ENCODE results near the gene AOAH. TPM values are rescaled to one million over a fixed set of nuclear protein-coding genes. Genes with fewer than 3 reads are reported as not detected.

Gene AOAH
- total RNA-seq, 1 donor from 2014 or later, result 0.40 TPM

DNA sequence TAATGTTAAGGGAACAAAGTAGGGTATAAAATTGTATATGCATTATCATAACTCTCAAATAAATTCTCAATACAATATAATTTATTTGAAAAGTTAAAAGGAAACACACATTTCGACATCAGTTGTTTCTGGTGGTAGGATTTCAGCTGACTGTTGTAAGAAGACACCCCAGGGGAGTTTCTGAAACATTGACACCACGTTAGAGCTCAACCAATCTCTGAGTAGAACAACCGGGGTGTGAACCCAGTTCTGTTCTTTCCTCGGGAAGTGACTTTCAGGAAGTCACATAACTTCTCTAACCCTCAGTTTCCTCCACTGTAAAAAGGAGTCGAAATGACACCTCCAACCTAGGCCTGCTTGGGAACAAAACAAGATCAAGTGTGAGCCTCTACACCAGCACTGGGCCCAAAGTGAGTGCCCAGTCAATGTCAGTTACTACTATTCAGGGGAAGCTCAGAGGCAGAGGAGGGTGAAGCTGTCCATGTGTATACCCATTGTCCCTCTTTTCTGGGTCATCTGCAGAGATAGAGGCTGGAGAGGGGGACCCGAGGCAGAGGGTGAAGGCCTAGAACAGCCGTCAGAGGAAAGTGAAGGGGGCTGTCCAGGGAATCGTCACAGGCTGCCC lies 67.1 kb downstream of the AOAH start:
- Mint-ChIP-seq H3K4me1 (peaks cover 41% of the 10 kb centered on the region), H3K36me3 (no peaks in the 10 kb centered on the region), H3K4me3 (no peak overlapping the region), H3K27me3 (ENCODE audit: low read depth) (no peaks in the 10 kb centered on the region), H3K9me3 (no peaks in the 10 kb centered on the region), H3K27ac (peak overlapping the region; percentile 63)
- no peak for TF ChIP-seq CTCF (IDR thresholded peaks at IDR 0.05; ENCODE audit: unreplicated experiment)
- DNase-seq (ENCODE audit: low spot score in 2 of 2, unreplicated experiment in 2 of 2), result no peak

GRCh38 chr7:36654436-36654835 lies 69.9 kb downstream of the AOAH start:
- TF ChIP-seq CTCF (IDR thresholded peaks at IDR 0.05; ENCODE audit: unreplicated experiment), result no peak
- Mint-ChIP-seq H3K27me3 (ENCODE audit: low read depth) (no peaks in the 10 kb centered on the region), H3K4me3 (no peak overlapping the region), H3K4me1 (peaks cover 34% of the 10 kb centered on the region), H3K27ac (no peak overlapping the region), H3K36me3 (no peaks in the 10 kb centered on the region), H3K9me3 (no peaks in the 10 kb centered on the region)
- DNase-seq (ENCODE audit: low spot score in 2 of 2, unreplicated experiment in 2 of 2), result no peak

GRCh38 chr7:36653663-36654355 lies 70.5 kb downstream of the AOAH start:
- H3K27ac Mint-ChIP-seq, result no peak overlapping the region
- H3K36me3 Mint-ChIP-seq, result no peaks in the 10 kb centered on the region
- no peaks in the 10 kb centered on the region for H3K27me3 Mint-ChIP-seq (ENCODE audit: low read depth)
- peaks cover 28% of the 10 kb centered on the region for H3K4me1 Mint-ChIP-seq
- no peak overlapping the region for H3K4me3 Mint-ChIP-seq
- TF ChIP-seq CTCF (IDR thresholded peaks at IDR 0.05; ENCODE audit: unreplicated experiment), result no peak
- DNase-seq (ENCODE audit: low spot score in 2 of 2, unreplicated experiment in 2 of 2), result no peak
- H3K9me3 Mint-ChIP-seq, result no peaks in the 10 kb centered on the region

DNA sequence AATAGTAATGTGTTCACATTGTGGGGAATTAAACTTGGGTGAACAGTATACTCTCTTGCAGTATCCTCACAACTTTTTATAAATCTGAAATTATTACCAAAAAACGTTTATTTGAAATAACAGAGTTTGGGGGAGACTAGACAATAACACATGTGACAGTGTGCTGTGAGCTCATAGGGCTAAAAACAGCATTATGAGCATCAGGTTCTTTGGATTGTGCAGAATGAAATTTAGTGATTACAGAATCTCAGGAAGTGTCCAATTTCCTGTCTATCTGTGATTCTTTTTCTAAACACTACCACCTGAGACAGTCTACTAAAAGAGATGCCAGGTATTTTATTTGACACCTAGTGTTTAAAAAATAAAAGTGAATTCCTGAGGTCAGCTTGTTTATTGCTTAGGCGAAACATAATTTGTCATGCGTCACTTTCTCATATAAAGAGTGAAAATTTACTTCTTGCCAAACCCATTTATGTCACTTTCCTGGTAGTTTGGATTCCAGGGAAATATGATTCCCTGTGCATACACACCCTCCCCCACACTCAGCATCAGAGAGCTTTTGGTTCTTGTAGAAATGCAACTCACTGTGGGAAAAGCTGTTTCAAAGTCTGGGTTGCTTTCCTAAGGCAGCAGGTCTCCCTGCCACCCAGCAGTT lies 71.2 kb downstream of the AOAH start:
- Mint-ChIP-seq H3K27ac (no peak overlapping the region), H3K4me1 (peaks cover 24% of the 10 kb centered on the region), H3K9me3 (no peaks in the 10 kb centered on the region), H3K4me3 (no peak overlapping the region), H3K36me3 (no peaks in the 10 kb centered on the region), H3K27me3 (ENCODE audit: low read depth) (no peaks in the 10 kb centered on the region)
- DNase-seq (ENCODE audit: low spot score in 2 of 2, unreplicated experiment in 2 of 2), result no peak
- TF ChIP-seq CTCF (IDR thresholded peaks at IDR 0.05; ENCODE audit: unreplicated experiment), result no peak

- no peaks in the 10 kb centered on the region for H3K27me3 Mint-ChIP-seq (ENCODE audit: low read depth)
- H3K4me1 Mint-ChIP-seq, result peaks cover 26% of the 10 kb centered on the region
- no peak overlapping the region for H3K27ac Mint-ChIP-seq
- H3K36me3 Mint-ChIP-seq, result no peaks in the 10 kb centered on the region
- no peaks in the 10 kb centered on the region for H3K9me3 Mint-ChIP-seq
- no peak for DNase-seq (ENCODE audit: low spot score in 2 of 2, unreplicated experiment in 2 of 2)
- TF ChIP-seq CTCF (IDR thresholded peaks at IDR 0.05; ENCODE audit: unreplicated experiment), result no peak
- no peak overlapping the region for H3K4me3 Mint-ChIP-seq
Observed at GRCh38 chr7:36652431-36652830, 71.9 kb downstream of the AOAH start.
